Endothelial cell (in vitro differentiated cells): Measurements from ENCODE around the gene TAF3. TPM values are rescaled to one million over a fixed set of nuclear protein-coding genes. Genes with fewer than 3 reads are reported as not detected.

Source experiments
- DNase-seq: peaks from one replicate; pipeline ENCODE4 v3.0.0; 2021; ENCODE audit warnings: low spot score
- H3K27ac Mint-ChIP-seq: one replicate; pipeline ENCODE4 v1.8.0; 2021; ENCODE audit warnings: mixed read lengths, inconsistent platforms; ENCODE audit not compliant: unreplicated experiment
- H3K27me3 Mint-ChIP-seq: one replicate; pipeline ENCODE4 v1.8.0; 2021; ENCODE audit warnings: mild to moderate bottlenecking, moderate library complexity, mixed read lengths, inconsistent platforms; ENCODE audit not compliant: unreplicated experiment
- H3K36me3 Mint-ChIP-seq: one replicate; pipeline ENCODE4 v1.8.0; 2021; ENCODE audit warnings: mild to moderate bottlenecking, low read depth, mixed read lengths, inconsistent platforms; ENCODE audit not compliant: unreplicated experiment
- H3K4me1 Mint-ChIP-seq: one replicate; pipeline ENCODE4 v1.8.0; 2021; ENCODE audit warnings: mild to moderate bottlenecking, mixed read lengths, inconsistent platforms; ENCODE audit not compliant: unreplicated experiment
- H3K4me3 Mint-ChIP-seq: one replicate; pipeline ENCODE4 v1.8.0; 2021; ENCODE audit warnings: mild to moderate bottlenecking, mixed read lengths, inconsistent platforms; ENCODE audit not compliant: unreplicated experiment
- H3K9me3 Mint-ChIP-seq: one replicate; pipeline ENCODE4 v1.8.0; 2021; ENCODE audit warnings: mixed read lengths, inconsistent platforms; ENCODE audit not compliant: unreplicated experiment
- CTCF ChIP-seq: fragments of 200-600 bp; sonication (generic); IDR thresholded peaks from one replicate; pipeline ENCODE4 v1.5.0; 2021; ENCODE audit warnings: antibody characterized with exemption; ENCODE audit not compliant: unreplicated experiment
- total RNA-seq: library from RNA; stranded (reverse); fragmentation: NEBNext Ultra II Directional; extraction: Animal tissue kit (Norgen Biotek cat#: 25700); gene quantifications from one replicate; pipeline ENCODE4 v1.2.1, GENCODE V29; 2021; ENCODE audit not compliant: unreplicated experiment

The TAF3 gene
- total RNA-seq, 1 donor from 2014 or later: 12.4 TPM

GRCh38 chr10:7786430-7786829 lies 31.9 kb upstream of the TAF3 start:
- H3K9me3 Mint-ChIP-seq: no peaks in the 10 kb centered on the region
- H3K27ac Mint-ChIP-seq: no peak overlapping the region
- DNase-seq: no peak
- no peaks in the 10 kb centered on the region for H3K36me3 Mint-ChIP-seq
- H3K27me3 Mint-ChIP-seq: no peaks in the 10 kb centered on the region
- H3K4me1 Mint-ChIP-seq: peaks cover 17% of the 10 kb centered on the region
- no peak for TF ChIP-seq CTCF
- no peak overlapping the region for H3K4me3 Mint-ChIP-seq

GRCh38 chr10:7787150-7787856 lies 31.0 kb upstream of the TAF3 start:
- Mint-ChIP-seq H3K27ac (no peak overlapping the region), H3K4me3 (no peak overlapping the region), H3K4me1 (peaks cover 17% of the 10 kb centered on the region), H3K27me3 (no peaks in the 10 kb centered on the region), H3K9me3 (no peaks in the 10 kb centered on the region), H3K36me3 (no peaks in the 10 kb centered on the region)
- DNase-seq: no peak
- TF ChIP-seq CTCF: no peak

DNA sequence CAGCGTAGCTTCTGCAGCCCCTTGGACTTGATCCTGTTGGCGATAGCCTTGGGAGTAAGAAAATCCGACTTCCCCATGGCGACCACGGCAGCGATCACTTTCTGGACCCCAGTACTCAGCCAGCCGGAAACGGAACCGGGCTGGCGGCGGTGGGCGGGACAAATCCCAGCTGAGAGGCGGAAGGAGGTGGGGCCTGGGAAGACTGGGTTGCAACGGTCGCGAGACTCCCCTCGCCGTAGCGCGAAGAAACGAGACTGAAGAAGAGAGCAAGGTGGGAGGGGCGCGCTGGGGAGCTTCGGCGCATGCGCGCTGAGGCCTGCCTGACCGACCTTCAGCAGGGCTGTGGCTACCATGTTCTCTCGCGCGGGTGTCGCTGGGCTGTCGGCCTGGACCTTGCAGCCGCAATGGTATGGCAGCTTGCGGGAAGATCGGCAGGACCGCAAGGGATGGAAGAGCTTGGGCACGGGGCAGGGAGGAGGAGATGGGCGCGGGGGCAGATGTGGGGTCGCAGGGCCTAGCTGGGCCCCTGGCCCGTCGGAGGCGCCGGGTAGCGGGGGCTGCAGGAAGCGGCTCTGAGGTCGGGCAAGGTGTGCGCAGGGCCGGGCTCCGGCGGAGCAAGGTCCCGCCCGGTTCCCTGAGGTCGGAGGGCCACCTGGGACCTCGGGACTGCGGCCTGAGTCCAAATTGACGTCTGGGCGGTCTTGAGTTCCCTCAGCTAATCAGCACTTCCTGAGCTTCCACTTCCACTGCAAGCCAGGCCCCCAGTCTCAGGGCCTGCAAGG lies 30.3 kb upstream of the TAF3 start, which contains the start of the genes ATP5F1C and KIN:
Gene ATP5F1C, plus strand, starts transcription at position 321 of the 782 bp plus-strand sequence. Its CDS starts 31 bp downstream, at position 352.
Gene KIN, minus strand, starts transcription at position 137 of the 782 bp plus-strand sequence. Its CDS starts 60 bp downstream, at position 77.
- TF ChIP-seq CTCF: no peak
- DNase-seq: peak; percentile 98
- no peak within 1 kb of the TSS for H3K4me3 Mint-ChIP-seq
- H3K36me3 Mint-ChIP-seq: no peaks in the 10 kb centered on the region
- peak within 1 kb of the TSS; percentile 78 for H3K27ac Mint-ChIP-seq
- H3K4me1 Mint-ChIP-seq: peaks cover 17% of the 10 kb centered on the region
- no peaks in the 10 kb centered on the region for H3K27me3 Mint-ChIP-seq
- H3K9me3 Mint-ChIP-seq: no peaks in the 10 kb centered on the region

- no peak for DNase-seq
- no peak for TF ChIP-seq CTCF
- Mint-ChIP-seq H3K9me3 (no peaks in the 10 kb centered on the region), H3K27ac (peak overlapping the region; percentile 78), H3K4me1 (peaks cover 17% of the 10 kb centered on the region), H3K27me3 (no peaks in the 10 kb centered on the region), H3K36me3 (no peaks in the 10 kb centered on the region), H3K4me3 (no peak overlapping the region)
Measured at GRCh38 chr10:7788639-7789286, 29.5 kb upstream of the TAF3 start.
